Forelimb muscle (tissue), 1 donor: Measurements from ENCODE around the gene GID8. TPM values are rescaled to one million over a fixed set of nuclear protein-coding genes. Genes with fewer than 3 reads are reported as not detected.

Experiments
- DNase-seq: peaks from one replicate; pipeline ENCODE4 v3.0.0-alpha.2; 2013; ENCODE audit warnings: low read depth
- polyA plus RNA-seq: library from polyadenylated mRNA; unstranded; fragments of 120-200 nt; gene quantifications from one replicate; pipeline ENCODE4 v1.2.1, GENCODE V29; 2013; ENCODE audit not compliant: insufficient read length

Gene GID8
- polyA plus RNA-seq, 1 donor = 29.0 TPM

DNA sequence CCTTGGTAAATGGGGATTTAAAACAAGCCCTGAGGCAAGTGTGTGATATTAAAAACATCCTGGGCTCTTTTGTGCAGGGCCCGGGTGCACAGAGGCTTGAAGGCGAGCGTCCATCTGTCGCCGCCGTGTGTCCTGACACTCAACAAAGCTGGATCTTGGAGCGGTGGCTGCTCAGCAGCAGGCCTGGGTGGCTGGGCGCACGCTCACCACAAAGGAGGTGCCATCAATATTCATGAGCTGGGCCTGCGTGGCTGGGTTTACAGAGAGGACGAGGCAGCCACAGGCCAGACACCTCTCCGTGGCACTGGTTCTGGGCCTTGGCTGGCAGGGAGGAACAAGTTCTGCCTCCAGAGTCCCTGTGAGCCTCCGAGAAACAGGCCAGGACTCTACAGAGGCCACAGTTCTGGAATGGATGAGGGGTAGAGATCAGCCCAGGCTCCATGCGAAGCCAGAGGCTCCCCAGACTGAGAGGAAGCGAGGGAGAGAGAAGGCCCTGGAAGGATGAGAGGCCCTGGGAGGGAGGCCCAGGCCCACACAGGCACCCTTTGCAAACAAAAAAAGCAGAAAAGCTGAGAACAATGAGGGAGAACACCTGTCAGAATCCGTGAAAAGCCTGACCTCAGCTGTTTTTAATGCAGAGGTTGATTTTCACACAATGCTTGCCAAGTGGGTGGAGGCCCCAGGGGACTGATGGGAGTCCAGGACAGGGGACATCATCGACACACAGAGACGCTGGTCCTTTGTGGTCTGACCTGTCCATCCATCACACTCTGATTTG, 46.9 kb downstream of the GID8 start:
- DNase-seq = no peak

DNA sequence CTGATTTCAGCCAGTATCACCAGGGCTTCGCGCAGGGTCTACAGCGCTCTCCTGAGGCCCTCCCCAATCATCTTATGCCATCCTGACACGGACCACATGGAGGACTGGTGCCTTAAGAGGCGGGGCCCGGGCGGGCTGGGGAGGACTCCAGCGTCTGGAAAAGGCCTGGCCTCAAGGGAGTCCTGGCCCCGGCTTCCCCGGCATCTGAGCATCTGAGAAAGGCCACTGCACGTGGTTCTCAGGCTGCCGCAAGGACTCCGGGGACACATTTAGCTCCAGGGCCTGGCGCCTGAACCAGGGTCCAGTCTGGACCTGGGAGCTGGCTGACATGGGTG, 47.5 kb downstream of the GID8 start:
- no peak for DNase-seq

GRCh38 chr20:62986257-62986800, 48.4 kb downstream of the GID8 start:
- no peak for DNase-seq

DNA sequence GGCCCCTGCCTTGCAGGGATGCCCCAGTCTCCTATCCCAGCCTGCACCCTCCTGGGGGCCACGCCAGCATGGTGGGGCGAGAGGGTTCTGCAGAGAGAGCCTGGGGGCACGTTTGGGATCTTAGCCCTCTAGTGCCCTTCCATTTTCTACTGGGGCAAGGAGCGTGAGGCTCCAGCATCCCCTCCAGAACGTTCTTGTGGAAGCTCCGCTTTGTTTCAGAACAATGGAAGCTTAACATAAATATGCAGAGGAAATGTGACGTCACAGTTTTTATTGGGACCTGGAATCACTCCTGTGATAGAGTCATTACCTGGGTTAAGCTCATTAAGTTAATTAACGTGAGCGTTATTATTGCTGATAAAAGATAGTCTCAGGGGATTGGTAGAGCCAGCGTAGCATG, 49.2 kb downstream of the GID8 start:
- no peak for DNase-seq

DNA sequence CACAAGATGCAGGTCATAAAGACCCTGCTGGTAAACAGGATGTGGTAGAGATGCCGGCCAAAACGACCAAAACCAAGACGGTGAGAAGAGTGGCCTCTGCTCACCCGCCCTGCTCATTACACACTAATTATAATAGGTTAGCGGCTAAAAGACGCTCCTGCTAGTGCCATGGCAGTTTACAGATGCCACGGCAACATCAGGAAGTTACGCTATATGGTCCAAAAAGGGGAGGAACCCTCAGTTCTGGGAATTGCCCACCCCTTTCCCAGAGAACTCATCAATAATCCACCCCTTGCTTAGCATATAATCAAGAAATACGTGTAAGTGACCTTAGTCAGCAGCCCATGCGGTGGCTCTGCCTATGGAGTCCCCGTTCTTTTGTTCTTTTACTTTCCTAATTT, 51.3 kb downstream of the GID8 start:
- no peak for DNase-seq

DNA sequence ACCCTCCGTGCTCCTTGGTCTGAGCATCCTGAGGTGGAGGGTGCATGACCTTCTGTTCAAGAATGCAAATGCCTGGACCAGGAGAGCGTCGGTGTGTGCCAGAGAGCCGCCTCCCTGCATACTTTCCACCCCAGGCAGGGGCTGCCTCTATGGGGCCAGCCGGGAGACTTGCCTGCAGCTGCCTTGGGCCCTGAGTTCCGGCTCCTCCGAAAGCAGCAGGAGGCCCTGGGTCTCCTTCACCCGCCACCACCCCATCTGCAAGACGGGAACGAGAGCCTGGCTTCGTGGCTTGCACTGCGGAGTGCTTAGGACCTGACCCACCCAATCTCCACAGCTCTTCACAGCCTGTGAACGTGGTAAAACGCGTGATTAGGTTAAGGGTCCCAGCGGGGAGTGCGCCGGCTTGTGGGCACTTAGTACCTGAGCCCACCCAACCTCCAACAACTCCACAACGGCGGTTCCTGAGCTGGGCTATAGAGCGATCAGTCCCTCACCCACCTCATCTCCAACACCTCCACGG, 52.4 kb downstream of the GID8 start:
- DNase-seq = no peak

GRCh38 chr20:62991196-62991807, 53.4 kb downstream of the GID8 start:
- DNase-seq = no peak

DNA sequence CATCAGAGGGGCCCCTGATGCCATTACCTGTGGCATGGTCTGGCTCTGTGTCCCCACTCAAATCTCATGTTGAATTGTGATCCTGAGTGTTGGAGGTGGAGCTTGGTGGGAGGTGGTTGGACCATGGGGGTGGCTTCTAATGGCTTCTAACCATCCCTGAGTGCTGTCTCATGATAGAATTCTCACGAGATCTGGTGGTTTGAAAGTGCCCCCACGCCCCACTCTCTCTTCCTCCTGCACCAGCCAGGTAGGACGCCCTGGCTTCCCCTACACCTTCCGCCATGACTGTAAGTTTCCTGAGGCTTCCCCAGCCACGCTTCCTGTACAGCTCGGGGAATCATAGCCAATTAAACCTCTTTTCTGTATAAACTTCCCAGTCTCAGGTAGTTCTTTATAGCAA, 53.9 kb downstream of the GID8 start:
- no peak for DNase-seq

GRCh38 chr20:62993856-62994494, 56.0 kb downstream of the GID8 start:
- DNase-seq = no peak

- DNase-seq = no peak
Measured at GRCh38 chr20:62994869-62995281, 56.9 kb downstream of the GID8 start.

- DNase-seq = no peak
Measured at GRCh38 chr20:62995481-62995880, 57.5 kb downstream of the GID8 start.

DNA sequence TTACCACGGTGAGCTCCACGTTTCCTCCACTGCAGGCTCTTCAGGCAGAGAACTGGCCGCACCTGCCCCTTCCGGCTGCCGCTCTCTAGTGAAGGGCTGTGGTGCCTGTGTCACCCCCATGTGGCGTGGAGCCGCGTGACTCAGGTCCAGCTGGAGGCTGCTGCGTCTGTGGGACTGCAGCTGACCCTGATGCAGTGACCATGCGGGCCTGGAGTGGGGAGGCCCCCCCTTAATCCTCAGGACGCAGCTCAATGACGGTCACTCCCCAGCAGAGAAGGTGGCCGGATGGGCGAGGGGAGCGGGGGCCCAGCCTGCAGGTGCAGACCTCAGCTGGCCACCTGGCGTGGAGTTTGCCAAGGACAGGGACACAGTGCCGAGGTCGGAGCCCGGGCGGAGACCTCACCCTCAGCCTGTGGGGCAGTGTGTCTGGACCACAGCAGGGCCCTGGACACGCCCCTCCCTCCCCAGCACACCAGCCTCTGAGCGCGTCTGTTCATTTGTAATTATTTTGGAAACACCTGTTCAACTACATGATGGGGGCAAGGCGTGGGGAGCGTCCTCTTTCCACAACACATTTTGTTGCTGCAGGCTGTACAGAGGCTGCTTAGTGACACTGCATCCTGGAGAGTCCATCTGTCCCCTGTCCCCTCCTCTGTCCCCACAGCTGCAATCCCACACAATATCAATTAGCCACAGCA, 58.1 kb downstream of the GID8 start:
- no peak for DNase-seq

DNA sequence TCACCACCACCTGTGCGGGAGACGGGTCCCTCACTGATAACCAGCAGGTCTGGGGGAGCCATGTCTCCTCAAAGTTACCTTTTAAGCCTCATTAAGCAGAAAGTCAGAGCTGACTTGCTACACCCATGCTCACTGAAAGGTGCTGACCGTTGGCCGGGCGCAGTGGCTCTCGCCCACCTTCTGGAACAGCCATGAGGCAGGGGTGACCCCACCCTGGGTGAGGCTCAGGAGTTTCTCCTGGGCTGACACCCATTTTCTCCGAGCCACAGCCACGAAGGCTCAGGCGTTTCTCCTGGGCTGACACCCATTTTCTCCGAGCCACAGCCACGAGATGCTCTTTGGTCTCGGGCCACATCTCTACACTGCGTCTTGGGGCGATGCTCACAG, 58.6 kb downstream of the GID8 start:
- no peak for DNase-seq

DNA sequence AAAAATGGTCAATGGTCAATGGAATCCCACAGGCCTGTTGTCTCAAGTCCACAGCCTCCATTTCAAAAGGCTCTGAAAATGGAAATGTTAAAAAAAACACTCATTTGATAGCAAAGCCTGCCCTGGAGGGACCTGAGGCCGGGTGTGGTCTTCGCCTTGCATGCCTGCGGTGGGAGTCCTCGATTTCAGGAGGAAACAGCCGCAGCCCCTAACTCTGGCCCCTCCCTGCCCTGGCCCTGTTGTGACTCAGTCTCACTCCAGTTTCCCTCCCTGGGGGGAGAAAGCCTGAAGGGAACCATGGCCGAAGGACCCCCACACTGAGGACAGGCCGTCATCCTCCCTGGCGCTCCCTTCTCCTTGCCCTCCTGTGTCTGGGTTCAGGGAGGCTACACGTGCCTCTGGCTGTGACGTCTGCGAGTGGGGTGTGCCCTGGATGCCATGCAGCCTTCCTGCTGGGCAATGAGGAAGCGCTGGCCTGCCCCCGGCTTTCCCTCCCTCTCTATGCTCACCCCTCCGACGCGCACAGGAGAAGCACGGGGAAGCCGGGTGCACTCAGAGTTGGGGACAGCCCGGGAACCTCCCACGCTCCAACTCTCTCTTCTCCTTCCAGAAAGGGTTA, 59.6 kb downstream of the GID8 start:
- DNase-seq = no peak

Other genes starting within 250 kb of the GID8 start
- 0.10 TPM for gene NTSR1, start 229.3 kb upstream of the GID8 start, polyA plus RNA-seq
- 9.7 TPM for gene MRGBP, start 141.7 kb upstream of the GID8 start, polyA plus RNA-seq
- 14.7 TPM for gene OGFR, start 133.3 kb upstream of the GID8 start, polyA plus RNA-seq
- gene COL9A3, start 121.1 kb upstream of the GID8 start, polyA plus RNA-seq = 6.1 TPM
- 7.6 TPM for gene TCFL5, start 76.3 kb upstream of the GID8 start, polyA plus RNA-seq
- gene DIDO1, start 11.6 kb upstream of the GID8 start, polyA plus RNA-seq = 33.3 TPM
- 0.54 TPM for gene SLC17A9, start 14.6 kb downstream of the GID8 start, polyA plus RNA-seq
- not detected for gene BHLHE23, start 68.8 kb downstream of the GID8 start, polyA plus RNA-seq